Activated CD4-positive, alpha-beta memory T cell treated with anti-CD3 and anti-CD28 coated beads for 36 hours (primary cell): ENCODE data around the gene AP3B1. TPM values are rescaled to one million over a fixed set of nuclear protein-coding genes. Genes with fewer than 3 reads are reported as not detected.

ENCODE experiments used
- CTCF ChIA-PET: fragments of 350-600 bp; sonication (Branson Sonifier 250); formaldehyde crosslinking; loops from one replicate; lab custom pipeline; 2021; ENCODE audit warnings: antibody characterized with exemption, inconsistent platforms; lab: Charles Lee
- POLR2A ChIA-PET: fragments of 350-600 bp; sonication (Branson Sonifier 250); formaldehyde crosslinking; loops from one replicate; lab custom pipeline; 2021; ENCODE audit warnings: antibody characterized with exemption; lab: Charles Lee
- DNase-seq: peaks from one replicate; pipeline ENCODE4 v3.0.0-alpha.2; 2020
- H3K27ac Mint-ChIP-seq: one replicate; pipeline ENCODE4 v1.8.0; 2021; ENCODE audit warnings: mixed read lengths
- H3K27me3 Mint-ChIP-seq: one replicate; pipeline ENCODE4 v1.8.0; 2021; ENCODE audit warnings: mixed read lengths
- H3K36me3 Mint-ChIP-seq: one replicate; pipeline ENCODE4 v1.8.0; 2021; ENCODE audit warnings: mixed read lengths
- H3K4me1 Mint-ChIP-seq: one replicate; pipeline ENCODE4 v1.8.0; 2021; ENCODE audit warnings: low read depth, mixed read lengths
- H3K4me3 Mint-ChIP-seq: one replicate; pipeline ENCODE4 v1.8.0; 2021; ENCODE audit warnings: mild to moderate bottlenecking, mixed read lengths
- H3K9me3 Mint-ChIP-seq: one replicate; pipeline ENCODE4 v1.8.0; 2021; ENCODE audit warnings: mixed read lengths
- intact Hi-C: fragments of 100-400 bp; cut with micrococcal nuclease; formaldehyde crosslinking; loops from one replicate; pipeline ENCODE4 v1.15.1; 2023
- total RNA-seq, 2 experiments: library from RNA; stranded (reverse); gene quantifications; one replicate each; pipeline ENCODE4 v1.2.3, GENCODE V29; 2021

Gene AP3B1
- total RNA-seq, 2 experiments from 2014 or later = 36.5 to 40.2 TPM

DNA sequence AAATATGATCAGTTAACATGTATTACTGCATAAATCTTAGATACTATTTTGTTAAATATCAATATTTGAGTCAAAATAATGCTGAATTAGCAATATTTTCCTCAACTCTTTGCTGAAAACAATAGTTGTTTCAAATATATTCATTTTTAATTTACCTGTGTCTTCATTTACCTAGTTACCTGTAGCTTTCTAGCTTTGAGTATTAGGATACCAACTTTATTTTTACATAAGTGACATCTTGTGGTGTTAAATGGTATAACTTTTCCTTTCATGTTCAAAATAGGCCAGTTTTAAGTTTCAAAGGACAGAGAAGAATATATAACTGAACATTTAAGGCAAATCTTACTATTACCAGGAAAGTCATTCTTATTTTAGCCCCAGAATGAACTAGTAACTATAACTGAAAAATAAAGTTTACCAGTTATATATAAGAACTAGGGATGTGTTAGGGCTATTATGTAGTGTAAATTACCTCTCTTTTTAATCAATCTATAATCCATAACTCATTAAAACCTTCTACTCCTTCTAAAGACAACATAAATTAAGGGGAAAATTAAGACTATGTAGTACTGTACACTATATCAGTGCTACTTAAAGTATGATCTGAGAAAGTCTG, 25.3 kb downstream of the AP3B1 start:
- H3K4me3 Mint-ChIP-seq = no peak overlapping the region

DNA sequence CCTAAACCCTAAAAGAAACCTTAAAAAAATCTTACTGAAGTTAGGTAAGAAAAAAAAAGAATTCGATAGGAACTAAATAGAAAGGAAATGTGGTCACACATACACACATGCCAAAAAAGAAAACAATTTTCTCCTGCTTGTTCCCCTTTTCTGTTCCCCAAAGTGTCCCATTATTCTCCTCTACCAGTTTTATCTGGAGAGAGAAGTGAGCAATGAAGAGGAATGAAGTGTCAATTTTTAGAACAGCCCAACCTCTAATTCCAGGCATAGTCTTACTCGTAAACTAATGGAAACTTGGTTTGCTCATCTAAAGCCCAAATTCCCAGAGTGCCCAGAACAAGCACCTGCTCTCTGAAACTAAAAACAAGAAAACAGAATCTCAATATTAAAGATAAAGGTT, 26.1 kb downstream of the AP3B1 start:
- no peak overlapping the region for H3K27ac Mint-ChIP-seq
- no peaks in the 10 kb centered on the region for H3K27me3 Mint-ChIP-seq
- H3K36me3 Mint-ChIP-seq = peaks cover 21% of the 10 kb centered on the region
- intact Hi-C loops = no loop called here
- no peaks in the 10 kb centered on the region for H3K9me3 Mint-ChIP-seq
- no peak overlapping the region for H3K4me3 Mint-ChIP-seq
- CTCF ChIA-PET = interaction anchor here (0.8 to 2.1 kb wide), 4 partner anchors 16 to 1131 kb away, joined by 3 to 7 read pairs (median 3); no protein-coding TSS in a partner anchor
- no peak for DNase-seq
- H3K4me1 Mint-ChIP-seq = peaks cover 15% of the 10 kb centered on the region
- POLR2A ChIA-PET = no interaction called here

More for the DNA sequence above, 25.3 kb downstream of the AP3B1 start:
- intact Hi-C loops = no loop called here
- H3K27me3 Mint-ChIP-seq = no peaks in the 10 kb centered on the region
- DNase-seq = no peak
- ChIA-PET CTCF (interaction anchor here (0.8 to 2.1 kb wide), 4 partner anchors 15 to 1132 kb away, joined by 3 to 7 read pairs (median 3); no protein-coding TSS in a partner anchor), POLR2A (no interaction called here)
- no peak overlapping the region for H3K27ac Mint-ChIP-seq
- H3K4me1 Mint-ChIP-seq = peaks cover 16% of the 10 kb centered on the region
- no peaks in the 10 kb centered on the region for H3K9me3 Mint-ChIP-seq
- peaks cover 17% of the 10 kb centered on the region for H3K36me3 Mint-ChIP-seq

DNA sequence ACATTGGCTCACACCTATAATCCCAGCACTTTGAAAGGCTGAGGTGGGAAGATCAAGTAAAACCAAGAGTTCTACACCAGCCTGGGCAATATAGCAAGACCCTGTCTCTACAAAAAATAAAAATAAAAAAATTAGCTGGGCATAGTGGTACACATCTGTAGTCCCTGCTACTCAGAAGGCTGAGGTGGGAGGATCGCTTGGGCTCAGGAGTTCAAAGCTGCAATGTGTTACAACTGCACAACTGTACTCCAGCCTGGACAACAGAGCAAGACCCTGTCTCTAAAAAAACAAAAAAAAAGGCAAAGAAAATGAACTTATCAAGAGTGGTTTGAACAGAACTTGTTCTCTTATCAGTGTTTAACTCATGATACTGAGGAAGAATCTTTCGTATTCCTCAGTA, 29.3 kb downstream of the AP3B1 start:
- CTCF ChIA-PET = no interaction called here
- POLR2A ChIA-PET = no interaction called here
- Mint-ChIP-seq H3K4me1 (peaks cover 12% of the 10 kb centered on the region), H3K9me3 (no peaks in the 10 kb centered on the region), H3K27me3 (no peaks in the 10 kb centered on the region), H3K4me3 (no peak overlapping the region), H3K36me3 (peaks cover 28% of the 10 kb centered on the region), H3K27ac (no peak overlapping the region)
- DNase-seq = no peak
- intact Hi-C loops = no loop called here

DNA sequence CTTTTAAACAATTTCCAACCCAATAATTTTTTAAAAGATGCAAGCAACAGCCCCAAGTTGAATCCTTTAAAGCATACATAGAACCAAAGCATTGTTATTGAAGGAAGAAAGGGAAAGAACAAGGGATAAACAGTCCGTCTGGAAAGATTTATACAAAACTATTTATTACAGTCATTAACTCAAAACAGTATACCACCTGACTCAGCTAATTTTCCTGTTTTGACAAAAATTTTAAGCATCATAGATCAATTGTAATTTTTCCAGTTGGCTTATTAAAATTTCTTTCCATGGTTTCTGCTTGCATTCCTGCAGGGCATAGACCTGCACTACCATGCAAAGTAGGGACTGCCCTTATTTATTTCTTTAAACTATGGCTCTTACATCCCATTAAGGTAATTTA, 29.9 kb downstream of the AP3B1 start:
- no peaks in the 10 kb centered on the region for H3K9me3 Mint-ChIP-seq
- H3K4me3 Mint-ChIP-seq = no peak overlapping the region
- peaks cover 31% of the 10 kb centered on the region for H3K36me3 Mint-ChIP-seq
- DNase-seq = no peak
- H3K27me3 Mint-ChIP-seq = no peaks in the 10 kb centered on the region
- intact Hi-C loops = no loop called here
- CTCF ChIA-PET = no interaction called here
- peaks cover 12% of the 10 kb centered on the region for H3K4me1 Mint-ChIP-seq
- H3K27ac Mint-ChIP-seq = no peak overlapping the region
- POLR2A ChIA-PET = no interaction called here

DNA sequence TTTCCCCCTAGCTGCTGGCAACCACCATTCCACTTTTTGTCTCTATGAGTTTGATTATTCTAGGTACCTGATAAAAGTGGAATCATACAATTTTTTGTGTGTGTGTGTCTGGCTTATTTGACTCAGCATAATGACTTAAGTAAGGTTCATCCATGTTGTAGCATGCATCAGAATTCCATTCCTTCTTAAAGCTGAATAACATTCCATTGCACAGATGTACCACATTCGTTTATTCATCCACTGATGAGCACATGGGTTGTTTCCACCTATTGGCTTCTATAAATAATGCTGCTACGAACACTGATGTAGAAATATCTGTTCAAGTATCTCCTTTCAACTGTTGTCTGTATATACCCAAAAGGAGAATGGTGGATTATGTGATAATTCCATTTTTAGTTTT, 33.7 kb downstream of the AP3B1 start:
- Mint-ChIP-seq H3K4me1 (peaks cover 12% of the 10 kb centered on the region), H3K27ac (no peak overlapping the region), H3K36me3 (peaks cover 44% of the 10 kb centered on the region), H3K9me3 (no peaks in the 10 kb centered on the region), H3K4me3 (no peak overlapping the region), H3K27me3 (no peaks in the 10 kb centered on the region)
- ChIA-PET CTCF (no interaction called here), POLR2A (no interaction called here)
- intact Hi-C loops = no loop called here
- no peak for DNase-seq

DNA sequence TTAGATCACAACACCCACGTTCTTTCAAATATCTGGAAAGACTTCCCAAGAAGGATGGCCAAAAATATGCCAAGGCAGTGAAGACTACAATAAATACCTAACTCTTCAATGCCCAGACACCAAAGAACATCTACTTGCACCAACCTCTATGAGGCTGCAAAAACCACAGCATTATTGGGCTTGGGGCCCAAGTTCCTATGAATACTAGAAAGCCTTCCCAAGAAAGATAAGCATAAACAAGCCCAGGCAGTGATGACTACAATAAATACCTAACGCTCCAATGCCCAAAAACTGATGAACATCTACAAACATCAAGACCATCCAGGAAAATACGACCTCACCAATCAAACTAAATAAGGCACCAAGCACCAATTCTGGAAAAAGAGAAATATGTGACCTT, 41.3 kb downstream of the AP3B1 start:
- CTCF ChIA-PET = no interaction called here
- peaks cover 40% of the 10 kb centered on the region for H3K36me3 Mint-ChIP-seq
- intact Hi-C loops = no loop called here
- POLR2A ChIA-PET = no interaction called here
- H3K27ac Mint-ChIP-seq = no peak overlapping the region
- H3K27me3 Mint-ChIP-seq = no peaks in the 10 kb centered on the region
- no peak overlapping the region for H3K4me3 Mint-ChIP-seq
- DNase-seq = no peak
- peaks cover 11% of the 10 kb centered on the region for H3K9me3 Mint-ChIP-seq
- H3K4me1 Mint-ChIP-seq = peaks cover 5% of the 10 kb centered on the region

DNA sequence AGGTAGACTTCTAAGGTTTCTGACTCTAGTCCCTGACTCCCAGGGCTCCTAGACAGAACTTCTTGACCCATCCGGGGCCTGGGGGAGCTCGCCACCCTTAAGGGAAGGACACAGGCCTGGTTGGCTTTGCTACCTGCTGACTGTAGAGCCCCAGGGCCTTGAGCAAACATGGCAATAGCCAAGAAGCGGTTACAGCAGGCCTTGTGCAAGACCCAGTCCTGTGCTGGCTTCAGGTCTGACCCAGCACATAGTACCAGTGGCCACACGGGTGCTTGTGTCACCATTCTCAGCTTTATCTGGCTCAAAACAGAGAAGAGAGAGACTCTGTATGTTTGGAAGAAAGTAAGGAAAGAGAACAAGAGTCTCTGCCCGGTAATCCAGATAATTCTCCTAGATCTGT, 41.8 kb downstream of the AP3B1 start:
- peaks cover 38% of the 10 kb centered on the region for H3K36me3 Mint-ChIP-seq
- POLR2A ChIA-PET = no interaction called here
- intact Hi-C loops = no loop called here
- H3K4me1 Mint-ChIP-seq = peaks cover 5% of the 10 kb centered on the region
- CTCF ChIA-PET = no interaction called here
- peaks cover 11% of the 10 kb centered on the region for H3K9me3 Mint-ChIP-seq
- no peak for DNase-seq
- no peaks in the 10 kb centered on the region for H3K27me3 Mint-ChIP-seq
- no peak overlapping the region for H3K4me3 Mint-ChIP-seq
- no peak overlapping the region for H3K27ac Mint-ChIP-seq

DNA sequence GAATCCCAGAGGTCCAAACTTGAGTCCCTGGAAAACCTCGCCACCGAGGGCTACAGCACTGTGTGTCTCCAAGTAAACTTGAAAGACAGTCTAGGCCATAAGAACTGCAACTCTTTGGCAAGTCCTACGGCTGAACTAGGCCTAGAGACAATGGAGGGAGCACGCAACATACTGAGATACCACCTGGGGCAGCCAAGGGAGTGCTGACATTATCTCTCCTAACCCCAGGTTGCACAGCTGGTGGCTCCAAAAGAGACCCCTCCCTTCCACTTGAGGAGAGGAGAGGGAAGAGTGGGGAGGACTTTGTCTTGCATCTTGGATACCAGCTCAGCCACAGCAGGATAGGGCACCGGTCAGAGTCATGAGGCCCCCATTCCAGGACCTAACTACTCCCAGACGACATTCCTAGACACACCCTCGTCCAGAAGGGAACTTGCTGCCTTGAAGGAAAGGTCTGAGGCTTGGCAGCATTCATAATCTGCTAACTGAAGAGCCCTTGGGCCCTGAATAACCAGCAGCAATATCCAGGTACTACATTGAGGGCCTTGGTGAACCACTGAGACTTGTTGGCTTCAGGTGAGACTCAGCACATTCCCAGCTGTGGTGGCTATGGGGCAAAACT, 42.7 kb downstream of the AP3B1 start:
- CTCF ChIA-PET = no interaction called here
- DNase-seq = no peak
- H3K4me1 Mint-ChIP-seq = peaks cover 5% of the 10 kb centered on the region

DNA sequence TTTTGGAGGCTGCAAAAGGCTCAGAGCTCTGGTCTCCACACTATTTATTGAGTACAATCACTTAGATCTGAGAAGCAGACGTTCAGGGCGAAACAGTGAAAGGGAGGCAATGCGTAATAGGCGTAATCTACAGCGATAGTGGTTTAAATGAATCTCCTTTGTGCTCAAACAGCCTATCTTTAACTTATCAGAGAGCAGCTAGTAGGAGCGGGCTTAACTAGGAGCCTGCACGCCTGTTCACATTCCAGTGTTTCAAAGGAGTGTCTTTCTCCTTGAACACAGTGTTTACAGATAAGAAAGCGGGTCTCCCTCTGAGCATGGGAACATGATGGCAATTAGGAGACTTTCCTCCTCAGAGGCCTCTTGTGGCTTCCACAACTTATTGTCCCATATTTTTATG, 49.4 kb downstream of the AP3B1 start:
- intact Hi-C loops = no loop called here
- Mint-ChIP-seq H3K4me3 (no peak overlapping the region), H3K9me3 (no peaks in the 10 kb centered on the region), H3K27me3 (no peaks in the 10 kb centered on the region), H3K36me3 (peaks cover 14% of the 10 kb centered on the region), H3K4me1 (no peaks in the 10 kb centered on the region), H3K27ac (no peak overlapping the region)
- ChIA-PET POLR2A (no interaction called here), CTCF (no interaction called here)
- DNase-seq = no peak

More for the DNA sequence above, 42.7 kb downstream of the AP3B1 start:
- Mint-ChIP-seq H3K27me3 (no peaks in the 10 kb centered on the region), H3K9me3 (peaks cover 11% of the 10 kb centered on the region), H3K27ac (no peak overlapping the region), H3K4me3 (no peak overlapping the region), H3K36me3 (peaks cover 32% of the 10 kb centered on the region)
- intact Hi-C loops = no loop called here
- POLR2A ChIA-PET = no interaction called here

DNA sequence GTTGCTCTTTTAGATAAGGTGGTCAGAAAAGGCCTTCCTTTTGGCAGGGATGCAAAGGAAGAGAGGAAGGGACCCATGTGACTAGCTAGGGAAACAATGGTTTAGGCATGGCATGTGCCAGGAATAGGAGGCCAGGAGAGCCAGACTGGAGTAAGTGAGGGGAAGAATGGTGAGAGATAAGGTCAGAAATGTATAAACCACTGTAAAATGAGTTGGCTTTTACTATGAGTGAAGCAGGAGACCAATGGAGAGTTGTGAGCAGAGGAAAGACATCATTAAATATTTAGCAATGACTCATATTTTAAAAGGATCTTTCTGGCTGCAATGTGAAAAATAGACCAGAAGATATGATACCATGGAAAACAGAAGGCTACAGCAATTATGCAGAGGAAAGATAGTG, 50.9 kb downstream of the AP3B1 start:
- Mint-ChIP-seq H3K36me3 (peaks cover 14% of the 10 kb centered on the region), H3K4me3 (no peak overlapping the region), H3K4me1 (no peaks in the 10 kb centered on the region), H3K27ac (no peak overlapping the region), H3K9me3 (no peaks in the 10 kb centered on the region), H3K27me3 (no peaks in the 10 kb centered on the region)
- POLR2A ChIA-PET = no interaction called here
- DNase-seq = no peak
- CTCF ChIA-PET = no interaction called here
- intact Hi-C loops = no loop called here

DNA sequence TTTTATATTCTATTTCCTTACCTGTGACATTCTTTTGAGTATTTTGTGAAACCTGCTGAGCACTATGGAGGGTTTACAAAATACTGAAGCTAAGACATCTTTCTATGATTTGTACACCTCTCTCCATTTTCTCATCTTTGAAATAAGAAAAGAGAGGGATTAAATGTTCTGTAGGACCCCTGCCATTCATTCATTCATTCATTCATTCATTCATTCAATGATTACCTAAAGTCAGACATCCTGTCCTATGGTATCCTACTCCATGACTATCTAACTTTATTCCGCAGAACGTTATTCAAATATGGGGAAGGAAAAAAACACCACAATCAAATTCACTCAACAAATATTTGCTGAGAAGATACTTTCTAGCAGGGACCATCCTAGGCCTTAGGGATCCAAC, 51.4 kb downstream of the AP3B1 start:
- POLR2A ChIA-PET = no interaction called here
- DNase-seq = no peak
- peaks cover 14% of the 10 kb centered on the region for H3K36me3 Mint-ChIP-seq
- H3K27ac Mint-ChIP-seq = no peak overlapping the region
- intact Hi-C loops = no loop called here
- H3K27me3 Mint-ChIP-seq = no peaks in the 10 kb centered on the region
- no peaks in the 10 kb centered on the region for H3K4me1 Mint-ChIP-seq
- no peak overlapping the region for H3K4me3 Mint-ChIP-seq
- H3K9me3 Mint-ChIP-seq = no peaks in the 10 kb centered on the region
- CTCF ChIA-PET = no interaction called here

DNA sequence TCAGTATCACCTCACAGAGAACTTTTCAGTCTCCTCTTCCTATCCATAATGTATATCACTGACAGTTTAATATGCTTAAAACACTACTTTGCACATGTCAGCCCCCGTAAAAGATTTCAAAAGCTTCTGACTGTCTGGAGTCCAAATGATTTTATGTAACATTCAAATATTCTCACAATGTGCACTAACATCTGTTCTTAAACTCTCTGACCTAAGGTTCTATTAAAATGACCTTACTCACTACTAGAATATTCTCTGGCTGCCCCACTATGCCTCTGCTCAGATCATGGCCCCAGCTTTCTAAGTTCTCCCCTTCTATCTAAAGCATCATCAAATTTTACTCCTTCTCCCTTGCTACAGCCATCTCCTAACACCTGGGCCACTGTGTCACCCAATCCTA, 52.5 kb downstream of the AP3B1 start:
- Mint-ChIP-seq H3K4me1 (no peaks in the 10 kb centered on the region), H3K27me3 (no peaks in the 10 kb centered on the region), H3K4me3 (no peak overlapping the region), H3K9me3 (no peaks in the 10 kb centered on the region), H3K36me3 (peaks cover 14% of the 10 kb centered on the region), H3K27ac (no peak overlapping the region)
- ChIA-PET POLR2A (no interaction called here), CTCF (no interaction called here)
- intact Hi-C loops = no loop called here
- DNase-seq = no peak

DNA sequence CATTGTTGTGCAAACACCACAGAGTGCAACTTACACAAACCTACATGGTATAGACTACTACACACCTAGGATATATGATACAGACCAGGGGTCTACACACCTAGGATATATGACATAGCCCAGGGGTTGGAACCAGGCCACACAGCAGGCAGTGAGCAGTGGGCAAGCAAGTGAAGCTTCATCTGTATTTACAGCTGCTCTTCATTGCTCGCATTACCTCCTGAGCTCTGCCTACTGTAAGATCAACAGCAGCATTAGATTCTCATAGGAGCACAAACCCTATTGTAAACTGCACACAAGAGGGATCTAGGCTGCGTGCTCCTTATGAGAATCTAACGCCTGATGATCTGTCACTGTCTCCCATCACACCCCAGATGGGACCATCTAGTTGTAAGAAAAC, 56.6 kb downstream of the AP3B1 start:
- intact Hi-C loops = no loop called here
- DNase-seq = no peak
- ChIA-PET POLR2A (no interaction called here), CTCF (no interaction called here)
- Mint-ChIP-seq H3K27ac (no peak overlapping the region), H3K27me3 (no peaks in the 10 kb centered on the region), H3K4me3 (no peak overlapping the region), H3K9me3 (no peaks in the 10 kb centered on the region), H3K36me3 (peaks cover 16% of the 10 kb centered on the region), H3K4me1 (no peaks in the 10 kb centered on the region)
